Neural cell (in vitro differentiated cells): ENCODE results near the gene AVL9.

Source experiments
- EZH2 ChIP-seq: fragments of 200-600, 300-800 bp; shearing (Covaris generic), sonication (generic); IDR thresholded peaks from 2 replicates; pipeline ENCODE4 v1.6.1; 2014; ENCODE audit warnings: antibody characterized with exemption, low read length, borderline replicate concordance, mild to moderate bottlenecking; ENCODE audit not compliant: insufficient read depth, poor library complexity, severe bottlenecking
- POLR2AphosphoS5 ChIP-seq: IDR thresholded peaks from 2 replicates; pipeline ENCODE4 v1.6.1; 2012
- TF ChIP-seq, protein P1 (sequence below): fragments of 450-650 bp; IDR thresholded peaks from 2 replicates; pipeline ENCODE4 v1.5.1; 2014; ENCODE audit warnings: antibody characterized with exemption, mild to moderate bottlenecking, moderate library complexity; ENCODE audit not compliant: poor library complexity, severe bottlenecking

GRCh38 chr7:32501522-32501921, 6.2 kb downstream of the AVL9 start:
- TF ChIP-seq, protein P1, sequence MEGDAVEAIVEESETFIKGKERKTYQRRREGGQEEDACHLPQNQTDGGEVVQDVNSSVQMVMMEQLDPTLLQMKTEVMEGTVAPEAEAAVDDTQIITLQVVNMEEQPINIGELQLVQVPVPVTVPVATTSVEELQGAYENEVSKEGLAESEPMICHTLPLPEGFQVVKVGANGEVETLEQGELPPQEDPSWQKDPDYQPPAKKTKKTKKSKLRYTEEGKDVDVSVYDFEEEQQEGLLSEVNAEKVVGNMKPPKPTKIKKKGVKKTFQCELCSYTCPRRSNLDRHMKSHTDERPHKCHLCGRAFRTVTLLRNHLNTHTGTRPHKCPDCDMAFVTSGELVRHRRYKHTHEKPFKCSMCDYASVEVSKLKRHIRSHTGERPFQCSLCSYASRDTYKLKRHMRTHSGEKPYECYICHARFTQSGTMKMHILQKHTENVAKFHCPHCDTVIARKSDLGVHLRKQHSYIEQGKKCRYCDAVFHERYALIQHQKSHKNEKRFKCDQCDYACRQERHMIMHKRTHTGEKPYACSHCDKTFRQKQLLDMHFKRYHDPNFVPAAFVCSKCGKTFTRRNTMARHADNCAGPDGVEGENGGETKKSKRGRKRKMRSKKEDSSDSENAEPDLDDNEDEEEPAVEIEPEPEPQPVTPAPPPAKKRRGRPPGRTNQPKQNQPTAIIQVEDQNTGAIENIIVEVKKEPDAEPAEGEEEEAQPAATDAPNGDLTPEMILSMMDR = no peak
- TF ChIP-seq POLR2AphosphoS5 = no peak
- no peak for TF ChIP-seq EZH2
